Choroid plexus epithelial cell (primary cell): ENCODE results near the gene RBM33.

ENCODE experiments used
- DNase-seq: peaks from one replicate; pipeline ENCODE4 v3.0.0-alpha.2; 2010; ENCODE audit warnings: low read depth
- H3K4me3 ChIP-seq: 2 replicates; pipeline ENCODE4 v1.5.1; 2011; ENCODE audit warnings: low read depth, mild to moderate bottlenecking, control low read depth, low read length, moderate library complexity
- TF ChIP-seq, protein P1 (sequence below): conservative IDR thresholded peaks from 2 replicates; pipeline ENCODE4 v1.5.1; 2011; ENCODE audit warnings: low read depth, mild to moderate bottlenecking, control low read depth, inconsistent platforms, low read length, moderate library complexity

The RBM33 gene

GRCh38 chr7:155644971-155645509, 579 bp downstream of the RBM33 start:
- peak overlapping the region; percentile 90 for H3K4me3 ChIP-seq
- DNase-seq = peak; percentile 38
- TF ChIP-seq, protein P1, sequence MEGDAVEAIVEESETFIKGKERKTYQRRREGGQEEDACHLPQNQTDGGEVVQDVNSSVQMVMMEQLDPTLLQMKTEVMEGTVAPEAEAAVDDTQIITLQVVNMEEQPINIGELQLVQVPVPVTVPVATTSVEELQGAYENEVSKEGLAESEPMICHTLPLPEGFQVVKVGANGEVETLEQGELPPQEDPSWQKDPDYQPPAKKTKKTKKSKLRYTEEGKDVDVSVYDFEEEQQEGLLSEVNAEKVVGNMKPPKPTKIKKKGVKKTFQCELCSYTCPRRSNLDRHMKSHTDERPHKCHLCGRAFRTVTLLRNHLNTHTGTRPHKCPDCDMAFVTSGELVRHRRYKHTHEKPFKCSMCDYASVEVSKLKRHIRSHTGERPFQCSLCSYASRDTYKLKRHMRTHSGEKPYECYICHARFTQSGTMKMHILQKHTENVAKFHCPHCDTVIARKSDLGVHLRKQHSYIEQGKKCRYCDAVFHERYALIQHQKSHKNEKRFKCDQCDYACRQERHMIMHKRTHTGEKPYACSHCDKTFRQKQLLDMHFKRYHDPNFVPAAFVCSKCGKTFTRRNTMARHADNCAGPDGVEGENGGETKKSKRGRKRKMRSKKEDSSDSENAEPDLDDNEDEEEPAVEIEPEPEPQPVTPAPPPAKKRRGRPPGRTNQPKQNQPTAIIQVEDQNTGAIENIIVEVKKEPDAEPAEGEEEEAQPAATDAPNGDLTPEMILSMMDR = peak; percentile 4

GRCh38 chr7:155645662-155646061, 1.2 kb downstream of the RBM33 start:
- TF ChIP-seq, protein P1 = no peak
- peak overlapping the region; percentile 90 for H3K4me3 ChIP-seq
- no peak for DNase-seq

DNA sequence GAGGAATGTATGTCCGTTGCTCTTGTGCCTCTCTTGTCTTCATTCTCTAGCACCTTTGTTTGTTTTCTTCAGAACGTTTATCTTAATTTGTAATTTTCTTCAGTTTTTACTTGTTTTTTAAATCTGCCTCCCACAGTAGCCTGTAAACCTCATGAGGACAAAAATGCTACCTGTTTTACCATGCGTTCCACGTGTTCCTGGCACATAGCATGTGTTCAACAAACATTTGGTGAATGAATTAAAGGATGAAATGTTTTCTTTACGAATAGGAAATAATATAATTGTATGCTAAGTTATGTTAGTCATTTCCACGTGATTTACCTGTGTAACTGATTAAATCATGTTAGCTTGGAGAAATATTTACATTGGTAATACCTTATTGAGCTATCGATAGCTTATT, 2.2 kb downstream of the RBM33 start:
- DNase-seq = no peak
- no peak overlapping the region for H3K4me3 ChIP-seq
- TF ChIP-seq, protein P1 = no peak

- TF ChIP-seq, protein P1 = no peak
- DNase-seq = no peak
- H3K4me3 ChIP-seq = no peak overlapping the region
These were observed 2.8 kb downstream of the RBM33 start for GRCh38 chr7:155647302-155647701.

DNA sequence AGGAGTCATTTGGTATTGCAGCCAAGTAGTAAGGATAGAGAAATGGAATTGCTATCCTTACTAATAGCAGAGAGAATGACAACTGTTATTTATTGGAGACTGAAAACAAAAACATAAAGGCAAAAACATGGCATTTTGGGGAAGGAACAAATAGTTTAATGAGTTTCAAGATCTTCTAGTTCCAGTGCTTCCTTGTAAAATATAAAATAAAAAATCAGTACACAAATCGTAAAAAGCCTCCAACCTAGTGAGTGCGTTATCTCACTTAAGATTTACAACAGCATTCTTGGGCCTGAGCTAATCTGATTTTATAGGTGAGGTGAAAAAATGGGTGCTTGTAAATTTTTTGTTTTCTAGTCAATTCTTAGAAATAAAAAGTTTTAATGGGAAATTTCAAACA, 3.3 kb downstream of the RBM33 start:
- no peak overlapping the region for H3K4me3 ChIP-seq
- TF ChIP-seq, protein P1 = no peak
- no peak for DNase-seq

DNA sequence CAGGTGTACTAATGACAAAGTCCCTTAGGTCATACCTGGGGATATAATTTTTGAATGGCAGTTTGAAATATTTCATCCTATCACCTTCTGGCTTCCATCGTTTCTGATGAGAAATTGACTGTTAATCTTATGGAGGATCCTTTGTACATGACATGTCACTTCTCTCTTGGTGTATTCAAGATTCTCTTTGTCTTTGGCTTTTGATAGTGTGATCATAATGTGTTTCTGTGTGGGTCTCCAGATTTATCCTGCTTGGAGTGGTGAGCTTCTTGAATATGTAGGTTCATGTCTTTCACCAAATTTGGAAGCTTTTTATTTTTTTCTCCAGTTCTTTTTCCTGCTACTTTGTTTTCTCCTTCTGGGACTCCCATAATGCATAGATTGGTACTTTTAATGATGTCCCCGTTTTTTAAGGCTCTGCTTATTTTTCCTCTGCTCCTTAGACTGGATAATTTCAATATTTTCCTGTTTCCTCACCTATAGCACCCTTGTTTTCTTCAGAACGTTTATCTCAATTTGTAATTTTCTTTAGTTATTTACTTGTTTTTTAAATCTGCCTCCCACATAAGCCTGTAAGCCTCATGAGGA, 4.4 kb downstream of the RBM33 start:
- DNase-seq = no peak
- no peak overlapping the region for H3K4me3 ChIP-seq
- TF ChIP-seq, protein P1 = no peak

DNA sequence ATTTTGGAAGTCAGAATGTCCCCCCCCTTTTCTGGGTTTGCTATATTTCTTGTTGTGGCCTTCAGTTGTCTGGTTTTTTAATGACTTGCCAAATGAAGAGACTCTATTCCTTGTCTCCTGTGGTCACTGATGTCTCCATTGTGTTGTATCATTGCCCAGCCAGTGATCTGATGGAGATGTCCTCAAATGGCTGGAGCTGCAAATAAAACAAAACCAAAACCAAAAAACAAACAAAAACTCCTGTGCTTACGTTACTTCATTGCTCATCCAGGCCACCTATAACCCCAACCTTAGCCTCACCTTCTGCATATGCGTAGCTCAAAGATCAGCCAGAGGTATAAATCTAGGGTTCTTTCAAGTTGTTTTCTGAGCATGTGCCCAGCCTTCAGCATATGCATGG, 5.1 kb downstream of the RBM33 start:
- TF ChIP-seq, protein P1 = no peak
- DNase-seq = no peak
- no peak overlapping the region for H3K4me3 ChIP-seq
